Mesendoderm (in vitro differentiated cells): ENCODE data around the gene CXCR3.

Source experiments
- DNase-seq: peaks from one replicate; pipeline ENCODE4 v3.0.0; 2013
- H2AK5ac ChIP-seq: 2 replicates; pipeline ENCODE4 v1.6.1; 2013; ENCODE audit warnings: low read length, inconsistent platforms
- H2BK120ac ChIP-seq: 2 replicates; pipeline ENCODE4 v1.6.1; 2013; ENCODE audit warnings: low read depth, mild to moderate bottlenecking, low read length, moderate library complexity, mixed read lengths
- H2BK15ac ChIP-seq: replicated peaks from 2 replicates; pipeline ENCODE4 v1.6.1; 2013; ENCODE audit warnings: low read depth, mild to moderate bottlenecking, moderate library complexity
- H2BK5ac ChIP-seq: 2 replicates; pipeline ENCODE4 v1.6.1; 2013; ENCODE audit warnings: low read length, inconsistent platforms
- H3K18ac ChIP-seq: 2 replicates; pipeline ENCODE4 v1.6.1; 2013; ENCODE audit warnings: mild to moderate bottlenecking, low read length, mixed read lengths
- H3K23ac ChIP-seq: one replicate; pipeline ENCODE4 v1.6.1; 2013; ENCODE audit warnings: low read length
- H3K27ac ChIP-seq: 2 replicates; pipeline ENCODE4 v1.5.1; 2013; ENCODE audit warnings: low read depth, mild to moderate bottlenecking, inconsistent platforms, low read length, moderate library complexity
- H3K27me3 ChIP-seq: 2 replicates; pipeline ENCODE4 v1.6.1; 2013; ENCODE audit warnings: low read length, control low read depth, mild to moderate bottlenecking, inconsistent platforms; ENCODE audit not compliant: insufficient read depth, poor library complexity
- H3K36me3 ChIP-seq: 2 replicates; pipeline ENCODE4 v1.6.1; 2013; ENCODE audit warnings: low read length, inconsistent platforms; ENCODE audit not compliant: control insufficient read depth, insufficient read depth
- H3K4ac ChIP-seq: one replicate; pipeline ENCODE4 v1.6.1; 2013; ENCODE audit warnings: low read depth, mild to moderate bottlenecking, low read length, moderate library complexity
- H3K4me1 ChIP-seq: 2 replicates; pipeline ENCODE4 v1.6.1; 2013; ENCODE audit warnings: low read depth, low read length, inconsistent platforms; ENCODE audit not compliant: control insufficient read depth
- H3K4me2 ChIP-seq: 2 replicates; pipeline ENCODE4 v1.6.1; 2013; ENCODE audit warnings: low read length
- H3K4me3 ChIP-seq: 2 replicates; pipeline ENCODE4 v1.5.1; 2013; ENCODE audit warnings: mild to moderate bottlenecking, low read length
- H3K56ac ChIP-seq: one replicate; pipeline ENCODE4 v1.6.1; 2013; ENCODE audit warnings: low read length
- H3K79me1 ChIP-seq: 2 replicates; pipeline ENCODE4 v1.6.1; 2013; ENCODE audit warnings: low read length, inconsistent platforms
- H3K79me2 ChIP-seq: 2 replicates; pipeline ENCODE4 v1.6.1; 2013; ENCODE audit warnings: mild to moderate bottlenecking, low read length; ENCODE audit not compliant: control insufficient read depth, insufficient read depth
- H3K9ac ChIP-seq: 2 replicates; pipeline ENCODE4 v1.6.1; 2013; ENCODE audit warnings: low read length, inconsistent platforms
- H4K5ac ChIP-seq: one replicate; pipeline ENCODE4 v1.6.1; 2013; ENCODE audit warnings: low read length
- H4K8ac ChIP-seq: one replicate; pipeline ENCODE4 v1.6.1; 2013; ENCODE audit warnings: low read depth, mild to moderate bottlenecking, control low read depth, low read length, moderate library complexity
- WGBS: extraction: QIAGEN DNeasy Blood & Tissue Kit; methylation state at CpG from one replicate; pipeline ENCODE4 v1.1.7; 2013; ENCODE audit warnings: low lambda C conversion rate, missing lambda C conversion rate; ENCODE audit not compliant: insufficient coverage; ENCODE audit errors: extremely low coverage; 5-methylcytosine and 5-hydroxymethylcytosine counted together

The CXCR3 gene

DNA sequence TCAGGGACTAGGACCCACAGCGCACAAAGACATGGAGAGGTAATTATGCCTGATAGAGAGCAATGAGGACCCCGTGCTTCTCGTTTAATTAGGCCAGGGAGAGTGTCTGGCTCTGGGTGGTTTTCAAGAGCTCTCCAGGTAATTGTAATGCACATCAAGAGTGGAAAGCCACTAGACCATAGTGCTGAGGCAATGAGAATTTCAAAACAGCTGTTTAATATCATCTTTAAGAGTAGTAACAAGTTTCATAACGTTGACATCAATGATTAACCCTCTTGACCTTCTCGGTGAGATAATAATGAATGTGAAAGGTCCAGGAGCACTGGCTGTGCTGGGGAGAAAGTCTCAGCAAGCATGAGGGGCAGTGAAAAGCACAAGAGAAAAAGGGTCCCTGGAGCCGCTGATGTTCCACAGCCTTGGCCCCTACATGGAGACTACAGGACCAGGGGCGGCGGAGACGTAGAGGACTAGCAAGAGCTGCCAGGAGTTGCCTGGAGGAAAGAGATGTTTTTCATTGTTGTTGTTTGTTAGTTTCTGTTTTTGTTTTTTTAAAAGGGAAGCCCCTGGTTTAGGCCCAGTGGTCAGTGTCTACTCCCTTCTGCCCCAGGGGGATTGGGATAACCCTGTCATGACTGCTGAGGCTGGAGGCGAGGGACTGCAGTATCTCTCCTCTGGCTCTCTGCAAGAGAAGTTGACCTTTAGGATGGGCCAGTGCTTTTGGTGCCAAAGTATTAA lies 14.8 kb upstream of the CXCR3 start:
- Histone ChIP-seq H3K4me3 (no peak overlapping the region), H3K4me1 (no peaks in the 10 kb centered on the region), H3K27me3 (no peaks in the 10 kb centered on the region), H4K5ac (no peak overlapping the region), H3K18ac (no peak overlapping the region), H3K9ac (no peak overlapping the region), H4K8ac (no peak overlapping the region), H3K4me2 (no peak overlapping the region), H2BK120ac (no peak overlapping the region), H3K56ac (no peak overlapping the region), H3K36me3 (no peaks in the 10 kb centered on the region), H3K79me1 (no peaks in the 10 kb centered on the region), H3K23ac (no peak overlapping the region), H3K4ac (no peak overlapping the region), H2BK5ac (no peak overlapping the region), H3K27ac (no peak overlapping the region), H2BK15ac (no peak overlapping the region), H3K79me2 (no peaks in the 10 kb centered on the region), H2AK5ac (no peak overlapping the region)
- WGBS: no CpG with 5 or more reads among the region's 10 CpGs
- no peak for DNase-seq

DNA sequence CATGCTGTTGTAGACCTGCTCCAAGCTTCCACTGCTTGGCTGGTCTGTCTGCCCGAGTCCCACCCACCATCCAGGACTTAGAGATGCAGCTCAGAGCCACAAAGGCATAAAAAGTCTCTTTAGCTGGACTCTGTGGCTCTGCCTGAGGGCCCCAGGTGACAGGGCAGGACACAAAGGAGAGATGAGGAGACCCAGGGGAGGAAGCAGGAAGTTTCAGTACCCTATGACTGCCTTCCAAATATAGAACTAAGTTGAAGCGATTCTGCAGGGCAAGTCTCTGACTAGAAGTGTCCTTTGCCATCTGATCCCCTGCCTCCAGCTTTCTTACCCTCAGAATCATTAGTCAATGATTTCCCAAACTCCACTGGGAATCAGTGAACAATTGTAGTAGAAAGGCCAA lies 11.2 kb upstream of the CXCR3 start:
- no peak overlapping the region for H2AK5ac ChIP-seq
- no peak overlapping the region for H3K4me2 ChIP-seq
- H3K79me2 ChIP-seq: no peaks in the 10 kb centered on the region
- no peak overlapping the region for H3K23ac ChIP-seq
- H3K36me3 ChIP-seq: no peaks in the 10 kb centered on the region
- no peak overlapping the region for H4K5ac ChIP-seq
- H4K8ac ChIP-seq: no peak overlapping the region
- H3K27me3 ChIP-seq: no peaks in the 10 kb centered on the region
- H3K56ac ChIP-seq: no peak overlapping the region
- H3K4me3 ChIP-seq: no peak overlapping the region
- no CpG with 5 or more reads among the region's 2 CpGs for WGBS
- DNase-seq: no peak
- no peak overlapping the region for H3K18ac ChIP-seq
- no peaks in the 10 kb centered on the region for H3K4me1 ChIP-seq
- no peak overlapping the region for H2BK120ac ChIP-seq
- no peak overlapping the region for H3K9ac ChIP-seq
- H3K79me1 ChIP-seq: no peaks in the 10 kb centered on the region
- H3K27ac ChIP-seq: no peak overlapping the region
- H3K4ac ChIP-seq: no peak overlapping the region
- H2BK15ac ChIP-seq: no peak overlapping the region
- no peak overlapping the region for H2BK5ac ChIP-seq

DNA sequence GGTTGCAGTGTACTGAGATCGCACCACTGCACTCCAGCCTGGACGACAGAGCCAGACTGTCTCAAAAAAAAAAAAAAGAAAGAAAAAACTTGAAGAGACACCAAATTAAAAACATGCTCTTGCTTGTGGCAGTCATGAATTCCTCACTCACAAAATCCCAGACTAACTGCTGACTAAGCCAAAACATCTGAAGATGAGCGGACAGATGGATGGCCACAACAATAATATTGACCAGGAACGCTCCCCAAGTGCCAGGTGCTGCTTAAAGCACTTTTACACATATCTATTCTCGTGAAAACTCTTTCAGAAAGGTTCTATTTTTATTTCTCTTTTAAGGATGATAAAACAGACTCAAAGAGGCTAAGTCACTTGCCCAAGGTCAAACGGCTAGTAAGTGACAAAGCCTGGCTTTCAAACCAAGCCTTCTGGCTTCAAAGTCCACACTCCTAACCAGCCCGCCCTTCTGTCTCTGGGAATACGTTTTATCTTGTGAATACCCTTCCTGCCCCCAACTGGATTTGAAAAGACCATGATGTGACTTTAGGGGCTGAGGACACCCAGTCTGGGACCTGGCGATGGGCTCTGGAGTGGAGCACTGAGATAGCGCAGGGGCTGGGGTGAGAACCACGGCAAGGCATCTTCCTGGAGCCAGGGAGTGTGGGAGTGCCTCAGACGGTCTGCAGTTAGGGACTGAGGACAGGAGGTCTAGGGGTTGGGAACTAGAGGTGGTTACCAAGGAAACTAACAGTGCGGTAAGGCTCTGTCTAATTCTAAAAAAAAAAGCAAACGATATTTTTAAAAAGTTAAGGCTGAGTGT lies 9.5 kb upstream of the CXCR3 start:
- Histone ChIP-seq H3K27me3 (no peaks in the 10 kb centered on the region), H2BK120ac (no peak overlapping the region), H3K79me2 (no peaks in the 10 kb centered on the region), H4K8ac (no peak overlapping the region), H2BK5ac (no peak overlapping the region), H3K79me1 (no peaks in the 10 kb centered on the region), H3K9ac (no peak overlapping the region), H2AK5ac (no peak overlapping the region), H3K4me1 (no peaks in the 10 kb centered on the region), H3K18ac (no peak overlapping the region), H3K23ac (no peak overlapping the region), H3K56ac (no peak overlapping the region), H3K4ac (no peak overlapping the region), H3K36me3 (no peaks in the 10 kb centered on the region), H4K5ac (no peak overlapping the region), H3K4me3 (no peak overlapping the region), H3K4me2 (no peak overlapping the region), H2BK15ac (no peak overlapping the region), H3K27ac (no peak overlapping the region)
- DNase-seq: no peak
- WGBS: no CpG with 5 or more reads among the region's 14 CpGs

DNA sequence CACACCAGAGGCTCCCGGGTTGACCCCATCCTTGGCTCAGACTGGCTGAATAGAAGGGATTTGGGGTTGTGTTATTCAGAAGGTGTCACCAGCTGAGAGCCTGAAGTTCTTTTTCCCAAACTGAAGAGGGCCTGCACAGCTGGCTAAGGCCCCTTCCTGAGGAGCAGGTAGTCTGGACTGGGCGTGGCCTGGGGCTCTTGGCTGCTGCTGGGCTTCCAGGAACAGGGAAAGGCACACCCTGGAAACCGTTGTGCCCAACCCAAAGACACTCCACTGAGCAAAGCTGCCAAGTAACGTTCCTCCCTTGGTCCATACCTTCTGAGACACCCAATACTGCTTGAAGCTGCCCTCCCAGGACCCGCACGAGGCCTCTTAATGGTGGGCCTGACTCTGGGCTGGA lies 8.3 kb upstream of the CXCR3 start:
- WGBS: no CpG with 5 or more reads among the region's 6 CpGs

DNA sequence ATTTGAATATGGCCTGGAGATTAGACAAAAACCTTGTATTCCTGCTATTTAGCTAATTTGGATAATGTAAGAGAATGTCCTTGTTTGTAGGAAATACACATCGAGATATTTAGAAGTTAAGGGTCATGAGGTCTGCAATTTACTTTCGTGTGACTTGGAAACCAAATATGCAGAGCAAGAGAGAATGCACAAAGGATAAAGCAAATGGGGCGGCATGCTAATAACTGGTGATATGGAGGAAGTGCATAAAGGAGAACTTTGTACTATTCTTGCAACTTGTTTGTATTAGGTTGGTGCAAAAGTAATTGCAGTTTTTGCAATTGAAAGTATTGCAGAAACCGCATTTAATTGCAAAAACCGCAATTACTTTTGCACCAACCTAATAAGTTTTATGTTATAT lies 7.2 kb upstream of the CXCR3 start:
- Histone ChIP-seq H3K27me3 (no peaks in the 10 kb centered on the region), H3K27ac (no peak overlapping the region), H2BK120ac (no peak overlapping the region), H3K18ac (no peak overlapping the region), H2BK5ac (no peak overlapping the region), H3K79me1 (no peaks in the 10 kb centered on the region), H3K36me3 (no peaks in the 10 kb centered on the region), H2AK5ac (no peak overlapping the region), H4K8ac (no peak overlapping the region), H3K4me3 (no peak overlapping the region), H3K9ac (no peak overlapping the region), H3K23ac (no peak overlapping the region), H4K5ac (no peak overlapping the region), H3K56ac (no peak overlapping the region), H3K79me2 (no peaks in the 10 kb centered on the region), H3K4me1 (no peaks in the 10 kb centered on the region), H3K4me2 (no peak overlapping the region), H3K4ac (no peak overlapping the region), H2BK15ac (no peak overlapping the region)
- no CpG with 5 or more reads among the region's 5 CpGs for WGBS
- no peak for DNase-seq

More for the DNA sequence above, 8.3 kb upstream of the CXCR3 start:
- DNase-seq: no peak
- Histone ChIP-seq H2BK5ac (no peak overlapping the region), H3K27me3 (no peaks in the 10 kb centered on the region), H3K4me2 (no peak overlapping the region), H3K9ac (no peak overlapping the region), H3K23ac (no peak overlapping the region), H3K79me2 (no peaks in the 10 kb centered on the region), H4K5ac (no peak overlapping the region), H3K79me1 (no peaks in the 10 kb centered on the region), H3K4ac (no peak overlapping the region), H4K8ac (no peak overlapping the region), H3K56ac (no peak overlapping the region), H3K4me1 (no peaks in the 10 kb centered on the region), H3K27ac (no peak overlapping the region), H3K36me3 (no peaks in the 10 kb centered on the region), H2BK15ac (no peak overlapping the region), H2BK120ac (no peak overlapping the region), H3K18ac (no peak overlapping the region), H2AK5ac (no peak overlapping the region), H3K4me3 (no peak overlapping the region)
